ENCODE results near the gene CREB1.
"Not testable (repeated sequence)": the region's sequence is repeated elsewhere in the genome, so short reads cannot be mapped to it uniquely, and the experiment has no call there.

The CREB1 gene

DNA sequence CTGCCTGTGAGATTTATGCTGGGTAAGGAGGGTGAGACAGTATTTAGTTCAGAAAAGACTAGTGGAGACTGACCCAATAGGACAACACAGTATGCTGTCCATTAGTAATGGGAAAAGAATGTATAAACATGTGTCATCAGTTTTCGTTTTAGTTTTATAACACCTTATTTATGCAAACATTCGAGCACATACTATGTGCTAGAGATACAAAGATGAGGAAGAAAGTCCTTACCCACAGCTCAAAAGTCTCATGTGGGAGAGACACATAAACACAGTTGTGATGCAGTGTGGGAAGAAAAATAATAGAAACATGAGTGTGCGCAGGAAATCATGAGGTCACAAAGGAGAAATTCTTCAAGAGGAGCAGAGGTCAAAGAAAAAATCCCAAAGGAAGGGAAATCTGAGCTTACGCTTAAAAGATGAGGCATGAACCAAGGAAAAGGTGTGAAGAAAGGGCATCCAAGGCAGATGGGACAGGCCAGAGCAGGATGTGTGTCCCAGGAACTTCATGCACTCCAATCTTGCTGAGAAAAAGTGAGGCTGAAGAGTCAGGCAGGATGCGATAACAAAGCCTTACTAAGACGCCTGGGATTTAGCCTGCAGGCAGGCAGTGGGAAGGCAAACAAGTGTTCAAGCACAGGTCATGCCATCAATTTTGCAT is 87.4 kb downstream of the CREB1 start:
- DNase-seq (ENCODE audit: low read depth, low spot score): no peak

DNA sequence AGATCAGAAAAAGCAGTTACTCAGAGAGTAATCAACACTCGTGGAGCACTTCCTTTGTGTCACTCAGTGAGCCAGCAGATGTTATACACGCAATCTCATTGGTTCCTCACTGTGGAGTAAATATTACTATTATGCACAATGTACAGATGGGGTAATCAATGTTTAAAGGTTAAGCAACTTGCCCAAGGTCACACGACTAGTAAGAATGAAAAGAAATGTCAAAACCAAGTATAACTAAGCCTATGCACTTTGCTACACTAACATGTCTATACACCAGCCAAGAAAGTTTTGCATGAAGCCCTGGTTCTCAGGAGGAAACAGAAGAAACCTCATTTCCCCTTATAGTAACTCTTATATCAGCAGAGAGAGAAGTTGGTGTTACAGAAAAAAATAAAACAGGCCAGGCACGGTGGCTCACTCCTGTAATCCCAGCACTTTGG is 90.0 kb downstream of the CREB1 start:
- DNase-seq (ENCODE audit: low read depth, low spot score): no peak

DNA sequence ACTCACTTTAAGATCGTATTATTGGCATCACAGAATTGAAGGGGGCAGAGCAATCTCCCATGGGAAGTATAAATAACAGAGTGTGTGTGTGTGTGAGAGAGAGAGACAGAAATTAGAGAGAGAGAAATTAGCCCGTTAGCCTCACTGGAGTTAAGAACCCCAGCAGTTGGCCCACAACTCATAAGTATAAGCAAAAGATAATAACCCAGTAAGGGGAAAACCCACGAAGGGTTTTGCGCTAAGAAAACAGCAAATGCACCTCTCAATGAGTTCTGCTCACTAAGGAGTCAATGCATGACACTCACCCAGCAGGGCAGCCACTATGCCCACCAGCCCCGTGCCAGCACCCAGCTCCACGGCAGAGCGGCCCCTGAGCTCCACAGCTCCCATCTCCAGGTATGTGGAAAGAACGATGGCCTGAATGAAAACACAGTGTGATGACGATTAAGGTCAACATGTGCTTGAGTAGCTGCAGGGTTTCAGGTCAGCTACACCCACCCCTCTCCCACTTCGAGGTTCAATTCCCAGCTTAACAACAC is 91.8 kb downstream of the CREB1 start:
- no peak for DNase-seq (ENCODE audit: low read depth, low spot score)

DNA sequence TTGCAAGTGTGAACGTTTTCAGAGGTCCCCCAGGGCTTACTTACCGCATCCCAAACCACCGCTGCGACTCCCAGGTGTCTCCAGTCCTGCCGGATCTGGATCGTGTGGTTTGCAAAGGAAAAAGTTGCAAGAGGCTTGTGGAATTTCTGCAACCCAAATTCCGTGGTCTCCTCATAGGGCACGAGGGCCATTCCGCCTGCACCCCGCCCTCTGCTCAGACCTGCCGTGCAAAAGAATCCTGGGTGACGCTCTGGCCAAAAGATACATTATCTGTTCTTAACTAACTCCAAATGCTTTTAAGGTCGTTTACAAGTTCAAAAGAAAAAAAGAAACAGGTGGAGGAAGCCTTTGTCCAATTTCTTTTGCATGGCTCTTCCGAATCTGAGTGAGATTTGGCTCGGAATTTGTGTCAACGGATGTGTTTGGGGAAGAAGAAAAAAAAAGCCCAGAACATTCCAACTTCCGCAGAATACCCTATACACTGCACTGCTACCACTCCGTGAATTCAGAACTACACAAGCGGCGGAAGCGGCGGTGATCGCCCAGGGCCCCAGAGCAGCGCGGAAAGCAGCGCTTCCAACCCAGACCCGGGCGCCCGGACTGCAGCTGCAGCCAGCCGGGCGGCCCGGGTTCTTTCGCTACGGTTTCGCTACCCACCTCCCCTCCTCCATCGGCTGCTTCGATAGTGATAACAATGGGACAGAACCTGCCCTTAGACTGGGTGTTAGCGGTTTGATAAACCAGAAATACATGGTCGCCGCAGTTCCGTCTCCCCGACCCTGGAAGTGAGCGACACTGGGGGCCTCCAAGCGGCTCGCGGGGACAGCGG is 94.6 kb downstream of the CREB1 start:
- DNase-seq (ENCODE audit: low read depth, low spot score): peak; percentile 28

DNA sequence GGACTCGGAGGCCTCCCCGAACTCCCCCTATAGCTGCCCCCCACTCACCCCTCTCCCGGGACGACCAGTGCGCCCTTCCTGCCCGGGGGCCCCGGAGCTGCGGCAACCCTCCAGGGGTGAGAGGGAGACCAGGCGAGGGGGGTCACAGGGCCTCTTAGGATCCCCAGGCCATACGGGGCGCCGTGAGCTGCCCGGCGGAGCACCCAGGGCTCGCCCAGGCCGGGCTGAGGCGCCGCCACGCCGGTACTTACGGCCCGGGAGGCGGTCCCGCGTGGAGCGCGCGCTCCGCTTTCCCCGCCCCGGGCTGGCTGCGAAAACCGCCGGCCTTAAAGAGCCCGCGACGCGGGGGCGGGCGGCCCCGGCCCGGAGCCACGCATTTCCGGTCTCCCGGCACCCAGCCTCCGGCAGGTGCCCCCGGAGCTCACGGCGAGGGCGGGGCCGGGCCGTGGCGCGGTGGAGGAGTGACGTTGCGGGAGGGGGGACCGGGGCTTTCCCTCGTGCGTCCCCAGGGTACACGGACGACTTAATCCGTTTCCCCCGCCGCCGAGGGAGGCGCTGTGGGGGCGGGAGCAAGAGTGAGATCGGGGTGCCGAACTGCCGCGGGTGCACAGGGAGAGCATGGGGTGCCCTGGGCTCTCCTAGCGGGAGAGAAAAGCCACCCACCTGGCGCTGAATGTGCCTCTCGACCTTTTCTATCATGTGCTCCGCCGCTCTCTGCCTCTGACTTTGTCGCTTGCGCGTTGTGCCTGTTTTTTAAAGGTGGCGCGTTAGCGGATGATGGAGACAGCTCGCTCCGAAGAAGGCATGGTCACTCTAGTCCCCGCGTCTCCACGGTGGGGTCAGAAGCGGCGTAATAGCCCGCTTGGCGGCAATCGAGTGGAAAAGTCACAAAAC is 95.5 kb downstream of the CREB1 start, which contains the start of gene METTL21A:
METTL21A (minus strand) TSS at position 381 of the 894 bp plus-strand sequence. CDS start 1,019 bp downstream, outside the sequence.
- DNase-seq (ENCODE audit: low read depth, low spot score): peak; percentile 92

DNA sequence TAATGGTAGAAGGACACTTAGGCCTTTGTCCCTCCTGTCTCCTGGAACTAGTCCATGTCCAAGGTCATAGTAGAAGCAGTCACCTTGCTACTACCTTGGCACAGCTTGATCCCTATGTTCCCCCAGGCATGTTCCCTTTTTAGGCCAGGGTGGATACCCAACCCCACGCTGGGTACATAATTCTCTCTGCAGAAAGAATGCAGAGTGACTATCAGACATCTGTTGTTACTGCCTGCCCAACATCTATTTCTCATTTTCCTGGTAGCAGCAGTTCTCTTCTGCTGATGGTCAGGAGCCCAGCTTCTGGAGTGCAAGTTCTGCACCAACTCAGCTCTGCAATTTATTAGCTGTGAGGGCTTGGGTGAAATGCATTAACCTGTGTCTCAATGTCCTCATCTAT is 99.8 kb downstream of the CREB1 start:
- no peak for DNase-seq (ENCODE audit: low read depth, low spot score)

DNA sequence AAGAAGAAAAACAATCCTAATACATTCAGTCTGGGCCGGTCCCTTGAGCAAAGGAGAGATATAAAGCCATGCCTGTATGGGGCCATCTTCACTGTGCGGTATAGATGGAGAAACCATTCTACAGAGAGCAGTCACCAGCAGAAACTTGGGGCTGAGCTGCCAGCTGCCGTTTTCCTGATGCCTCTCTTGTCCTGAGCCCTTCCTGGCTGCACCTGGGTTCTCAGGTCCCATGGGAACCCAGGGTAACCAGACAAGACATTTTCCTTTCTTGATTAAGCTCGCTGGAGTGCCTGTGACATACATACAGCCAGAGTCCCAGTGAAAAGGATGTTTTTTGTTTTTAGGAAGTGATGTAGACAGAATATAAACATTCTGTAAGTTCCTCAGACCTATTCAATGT is 100.7 kb downstream of the CREB1 start:
- no peak for DNase-seq (ENCODE audit: low read depth, low spot score)

DNA sequence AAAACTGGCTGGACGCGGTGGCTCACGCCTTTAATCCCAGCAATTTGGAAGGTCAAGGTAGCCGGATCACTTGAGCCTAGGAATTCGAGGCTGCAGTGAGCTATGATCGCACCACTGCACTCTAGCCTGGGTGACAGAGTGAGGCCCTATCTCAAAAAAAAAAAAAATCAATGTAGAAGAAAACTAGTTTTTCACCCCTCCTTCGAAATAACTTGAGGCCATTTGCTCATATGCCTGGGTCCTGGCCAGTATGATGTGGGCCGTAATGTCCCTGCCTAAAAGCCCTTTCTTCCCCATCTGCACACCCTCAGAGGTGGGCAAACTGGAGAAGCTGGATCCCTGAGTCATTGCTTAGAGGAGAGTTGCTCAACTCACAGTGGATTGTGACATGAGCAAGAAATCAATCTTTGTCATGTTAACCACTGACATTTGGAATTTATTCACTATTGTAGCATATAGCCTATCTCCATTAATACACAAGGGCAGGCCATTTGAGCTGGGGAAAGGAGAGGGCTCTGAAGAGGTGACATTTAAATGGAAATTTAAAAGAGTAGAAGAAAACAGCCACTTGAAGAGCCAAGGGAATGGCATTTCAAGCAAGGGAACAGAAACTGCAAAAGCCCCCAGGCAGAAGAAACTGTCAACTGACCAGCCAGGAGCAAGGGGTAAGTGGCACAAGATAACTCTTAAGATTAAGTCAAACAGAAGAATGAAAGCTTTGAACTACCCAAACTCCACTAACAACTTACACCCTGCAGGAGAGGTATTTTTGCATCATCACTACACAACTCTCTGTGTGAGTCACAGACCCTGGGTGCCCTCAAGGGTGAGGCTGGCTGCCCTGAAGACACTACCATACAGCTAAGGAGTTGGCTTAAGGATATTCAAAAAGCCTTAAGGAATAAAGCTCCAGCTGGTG is 103.1 kb downstream of the CREB1 start:
- DNase-seq (ENCODE audit: low read depth, low spot score): no peak

DNA sequence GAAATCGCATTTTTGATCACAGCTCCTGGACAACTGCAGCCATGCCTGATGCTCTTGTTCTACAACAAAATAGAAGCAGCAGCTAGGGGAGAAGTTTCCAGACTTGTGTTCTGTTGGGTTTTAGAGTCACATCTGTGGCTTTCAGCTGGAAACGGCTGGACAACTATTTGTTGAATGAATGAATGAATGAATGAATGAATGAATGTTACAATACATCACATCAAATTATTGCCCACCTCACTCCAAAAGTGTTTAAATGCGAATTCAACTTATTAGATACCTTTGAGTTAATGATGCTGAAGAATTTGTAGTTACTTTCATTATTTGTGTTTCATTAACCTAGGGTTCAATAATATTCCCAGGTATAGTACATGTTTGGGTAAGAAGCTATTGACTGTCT is 103.9 kb downstream of the CREB1 start:
- DNase-seq (ENCODE audit: low read depth, low spot score): no peak

DNA sequence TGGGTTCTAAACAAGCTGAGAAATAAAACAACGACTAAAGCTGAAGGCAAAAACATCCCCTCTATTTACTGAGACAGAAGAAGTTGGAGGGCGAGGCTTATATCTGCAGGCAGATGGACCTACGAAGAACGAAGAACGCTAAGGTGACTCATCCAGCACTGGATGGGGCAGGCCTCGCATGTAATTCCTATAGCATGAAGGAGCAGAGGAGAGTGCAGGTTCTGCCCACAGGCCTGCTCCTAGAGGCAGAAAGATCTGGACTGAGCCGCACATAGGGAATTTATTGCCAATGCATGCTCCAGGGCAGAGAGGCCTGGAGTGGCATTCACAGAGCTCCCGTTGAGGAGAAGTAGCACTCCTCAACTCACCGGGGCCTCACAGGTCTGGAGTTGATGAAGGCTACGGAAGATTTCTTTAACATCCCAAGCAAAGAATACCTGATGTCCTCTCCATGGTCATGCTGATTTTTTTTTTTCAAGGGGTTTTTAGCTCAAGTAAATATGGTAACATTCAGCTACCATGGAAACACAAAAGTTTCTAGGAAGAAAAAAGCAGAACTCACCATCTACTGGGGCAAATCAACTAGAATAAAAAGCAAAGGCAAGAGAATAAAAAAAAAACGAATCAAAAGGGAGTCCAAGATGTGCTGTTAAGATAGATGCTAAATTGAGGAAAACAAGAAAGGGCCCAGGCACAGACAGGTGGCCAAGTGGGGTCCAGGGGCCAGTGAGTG is 105.9 kb downstream of the CREB1 start:
- no peak for DNase-seq (ENCODE audit: low read depth, low spot score)

DNA sequence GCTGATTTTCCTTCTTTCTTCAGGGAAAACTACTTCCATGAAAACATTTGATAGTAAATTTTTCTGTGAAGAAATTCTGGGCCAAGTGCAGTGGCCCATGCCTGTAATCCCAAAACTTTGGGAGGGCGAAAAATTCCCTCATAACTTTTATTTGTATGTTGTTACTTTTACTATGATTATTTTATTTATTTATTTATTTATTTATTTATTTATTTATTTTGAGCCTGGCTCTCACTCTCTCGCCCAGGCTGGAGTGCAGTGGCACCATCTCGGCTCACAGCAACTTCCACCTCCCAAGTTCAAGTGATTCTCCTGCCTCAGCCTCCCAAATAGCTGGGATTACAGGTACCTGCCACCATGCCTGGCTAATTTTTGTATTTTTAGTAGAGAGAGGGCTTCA is 109.5 kb downstream of the CREB1 start:
- DNase-seq (ENCODE audit: low read depth, low spot score): not testable (repeated sequence)

DNA sequence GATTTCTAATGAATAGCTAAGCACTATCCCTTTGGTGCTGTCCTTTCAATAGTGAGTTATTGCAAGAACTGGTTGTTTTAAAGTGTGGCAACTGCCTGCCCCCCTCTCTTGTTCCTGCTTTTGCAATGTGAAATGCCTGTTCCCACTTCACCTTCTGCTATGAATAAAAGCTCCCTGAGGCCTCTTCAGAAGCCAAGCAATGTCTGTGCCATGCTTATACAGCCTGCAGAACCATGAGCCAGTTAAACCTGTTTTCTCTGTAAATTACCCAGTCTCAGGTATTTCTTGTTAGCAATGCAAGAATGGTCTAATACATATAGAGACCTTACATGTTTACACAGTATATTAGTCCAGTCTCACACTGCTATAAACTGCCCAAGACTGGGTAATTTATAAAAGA is 110.4 kb downstream of the CREB1 start:
- DNase-seq (ENCODE audit: low read depth, low spot score): no peak

DNA sequence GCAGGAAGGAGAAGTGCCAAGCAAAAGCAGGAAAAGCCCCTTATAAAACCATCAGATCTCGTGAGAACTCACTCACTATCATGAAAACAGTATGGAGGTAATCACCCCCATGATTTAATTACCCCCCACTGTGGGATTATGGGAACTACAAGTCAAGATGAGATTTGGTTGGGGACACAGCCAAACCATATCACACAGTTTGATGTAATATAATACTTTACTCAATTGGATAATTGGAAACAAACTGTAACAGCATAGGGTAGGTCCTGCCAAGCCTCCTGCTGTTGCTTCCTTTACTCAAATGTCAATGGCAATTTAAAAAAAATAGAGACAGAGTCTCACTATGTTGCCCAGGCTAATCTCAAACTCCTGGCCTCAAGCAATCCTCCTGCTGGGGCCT is 110.9 kb downstream of the CREB1 start:
- no peak for DNase-seq (ENCODE audit: low read depth, low spot score)

DNA sequence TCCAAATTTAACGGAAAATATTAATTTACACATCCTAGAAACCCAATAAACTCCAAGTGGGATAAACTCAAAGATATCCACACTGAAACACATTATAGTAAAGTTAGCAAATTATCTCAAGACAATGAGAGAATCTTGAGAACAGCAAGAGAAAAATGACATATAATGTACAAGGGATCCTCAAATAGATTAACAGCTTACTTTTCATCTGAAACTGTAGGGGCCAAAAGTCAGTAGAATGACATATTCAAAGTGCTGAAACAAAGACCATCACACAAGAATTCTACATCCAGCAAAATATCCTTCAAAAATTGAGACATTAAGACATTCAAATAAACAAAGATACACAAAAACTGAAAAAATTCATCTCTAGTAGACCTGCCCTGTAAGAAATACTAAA is 114.1 kb downstream of the CREB1 start:
- no peak for DNase-seq (ENCODE audit: low read depth, low spot score)

DNA sequence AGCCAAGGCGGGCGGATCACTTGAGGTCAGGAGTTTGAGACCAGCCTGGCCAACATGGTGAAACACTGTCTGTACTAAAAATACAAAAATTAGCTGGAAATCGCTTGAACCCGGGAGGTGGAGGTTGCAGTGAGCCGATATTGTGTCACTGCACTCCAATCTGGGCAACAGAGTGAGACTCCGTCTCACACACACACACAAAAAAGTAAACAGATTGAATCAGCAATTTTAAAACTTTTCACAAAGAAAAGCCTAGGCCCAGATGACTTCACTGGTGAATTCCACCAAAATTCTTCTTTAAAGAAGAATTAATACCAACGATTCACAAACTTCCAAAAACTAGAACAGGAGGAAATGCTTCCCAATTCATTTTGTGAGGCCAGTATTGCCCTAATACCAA is 116.8 kb downstream of the CREB1 start:
- DNase-seq (ENCODE audit: low read depth, low spot score): not testable (repeated sequence)
